HUES64 (cell line): ENCODE data around the gene ZNF365.

Experiments
- H3K27ac ChIP-seq: 2 replicates; pipeline ENCODE4 v1.7.0; 2013; ENCODE audit warnings: low read depth, low read length, inconsistent platforms
- H3K27me3 ChIP-seq: 2 replicates; pipeline ENCODE4 v1.6.1; 2013; ENCODE audit warnings: mild to moderate bottlenecking, low read length; ENCODE audit not compliant: insufficient read depth
- H3K36me3 ChIP-seq: 2 replicates; pipeline ENCODE4 v1.6.1; 2013; ENCODE audit warnings: mild to moderate bottlenecking, low read length; ENCODE audit not compliant: insufficient read depth
- H3K4me1 ChIP-seq: 2 replicates; pipeline ENCODE4 v1.6.1; 2013; ENCODE audit warnings: mild to moderate bottlenecking, low read length, moderate library complexity; ENCODE audit not compliant: insufficient read depth
- H3K4me3 ChIP-seq: 2 replicates; pipeline ENCODE4 v1.5.1; 2013; ENCODE audit warnings: mild to moderate bottlenecking, low read length, moderate library complexity
- H3K9ac ChIP-seq: 2 replicates; pipeline ENCODE4 v1.6.1; 2013; ENCODE audit warnings: mild to moderate bottlenecking, low read depth, low read length
- H3K9me3 ChIP-seq: 2 replicates; pipeline ENCODE4 v1.6.1; 2013; ENCODE audit warnings: low read depth, low read length; ENCODE audit not compliant: insufficient read depth
- WGBS: fragments of 150-250, 120-280 bp; methylation state at CpG from one replicate; pipeline ENCODE4 v1.1.7; 2013; ENCODE audit warnings: missing lambda C conversion rate; 5-methylcytosine and 5-hydroxymethylcytosine counted together

Gene ZNF365

GRCh38 chr10:62450912-62451610 is 76.9 kb downstream of the ZNF365 start:
- H3K27ac ChIP-seq: no peak overlapping the region
- no peaks in the 10 kb centered on the region for H3K4me1 ChIP-seq
- H3K9me3 ChIP-seq: no peaks in the 10 kb centered on the region; the same call in 1 of the 2 replicates
- no peak overlapping the region for H3K9ac ChIP-seq
- no peaks in the 10 kb centered on the region for H3K27me3 ChIP-seq
- H3K36me3 ChIP-seq: no peaks in the 10 kb centered on the region
- no peak overlapping the region for H3K4me3 ChIP-seq
- 87% methylated on average over 6 of the region's 6 CpGs for WGBS

DNA sequence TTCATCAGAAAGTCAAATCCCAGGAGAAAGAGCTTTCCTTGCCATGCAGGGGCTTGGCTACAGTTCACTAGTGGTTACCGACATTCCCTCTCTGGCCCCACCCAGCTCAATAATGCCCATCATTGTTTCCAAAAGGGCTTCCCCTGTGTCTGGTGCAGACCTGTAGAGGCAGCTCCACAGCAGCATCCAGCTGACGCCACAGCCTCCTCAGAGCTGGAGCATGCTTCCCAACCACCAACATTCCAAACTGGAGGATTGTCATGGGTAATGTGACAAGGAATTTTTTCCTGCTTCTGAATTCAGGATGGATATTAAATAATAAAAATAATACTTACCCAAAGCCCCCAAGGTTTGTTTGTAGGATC is 77.4 kb downstream of the ZNF365 start:
- no peaks in the 10 kb centered on the region for H3K4me1 ChIP-seq
- no peak overlapping the region for H3K9ac ChIP-seq
- no peaks in the 10 kb centered on the region; the same call in 1 of the 2 replicates for H3K9me3 ChIP-seq
- H3K4me3 ChIP-seq: no peak overlapping the region
- no peak overlapping the region for H3K27ac ChIP-seq
- WGBS: 82% methylated on average over 2 of the region's 2 CpGs
- H3K36me3 ChIP-seq: no peaks in the 10 kb centered on the region
- H3K27me3 ChIP-seq: no peaks in the 10 kb centered on the region
